ENCODE data around the gene SEMA5B. TPM values are rescaled to one million over a fixed set of nuclear protein-coding genes. Genes with fewer than 3 reads are reported as not detected.

The SEMA5B gene
- total RNA-seq, 1 donor from 2014 or later = 61.1 TPM

- DNase-seq = no peak
- H3K27me3 Mint-ChIP-seq (ENCODE audit: unreplicated experiment) = no peaks in the 10 kb centered on the region
- TF ChIP-seq CTCF (IDR thresholded peaks at IDR 0.05; ENCODE audit: partially characterized antibody, unreplicated experiment) = no peak
- H3K36me3 Mint-ChIP-seq (ENCODE audit: unreplicated experiment) = no peaks in the 10 kb centered on the region
- peaks cover 2% of the 10 kb centered on the region for H3K9me3 Mint-ChIP-seq (ENCODE audit: unreplicated experiment)
- peaks cover 28% of the 10 kb centered on the region for H3K4me1 Mint-ChIP-seq (ENCODE audit: low read depth, unreplicated experiment)
- no peak overlapping the region for H3K27ac Mint-ChIP-seq (ENCODE audit: unreplicated experiment)
- H3K4me3 Mint-ChIP-seq (ENCODE audit: unreplicated experiment) = no peak overlapping the region
These were observed 30.9 kb upstream of the SEMA5B start for GRCh38 chr3:123058505-123058904.

GRCh38 chr3:123055352-123055751, 27.8 kb upstream of the SEMA5B start:
- no peak for DNase-seq
- no peaks in the 10 kb centered on the region for H3K36me3 Mint-ChIP-seq (ENCODE audit: unreplicated experiment)
- no peak for TF ChIP-seq CTCF (IDR thresholded peaks at IDR 0.05; ENCODE audit: partially characterized antibody, unreplicated experiment)

GRCh38 chr3:123054931-123055330, 27.4 kb upstream of the SEMA5B start:
- peaks cover 3% of the 10 kb centered on the region for H3K9me3 Mint-ChIP-seq (ENCODE audit: unreplicated experiment)
- H3K36me3 Mint-ChIP-seq (ENCODE audit: unreplicated experiment) = no peaks in the 10 kb centered on the region
- no peaks in the 10 kb centered on the region for H3K27me3 Mint-ChIP-seq (ENCODE audit: unreplicated experiment)
- DNase-seq = no peak
- peaks cover 33% of the 10 kb centered on the region for H3K4me1 Mint-ChIP-seq (ENCODE audit: low read depth, unreplicated experiment)
- peak overlapping the region; percentile 40 for H3K4me3 Mint-ChIP-seq (ENCODE audit: unreplicated experiment)
- H3K27ac Mint-ChIP-seq (ENCODE audit: unreplicated experiment) = peak overlapping the region; percentile 14
- no peak for TF ChIP-seq CTCF (IDR thresholded peaks at IDR 0.05; ENCODE audit: partially characterized antibody, unreplicated experiment)

More at GRCh38 chr3:123055352-123055751, 27.8 kb upstream of the SEMA5B start:
- H3K9me3 Mint-ChIP-seq (ENCODE audit: unreplicated experiment) = peaks cover 3% of the 10 kb centered on the region
- H3K27me3 Mint-ChIP-seq (ENCODE audit: unreplicated experiment) = no peaks in the 10 kb centered on the region
- peaks cover 30% of the 10 kb centered on the region for H3K4me1 Mint-ChIP-seq (ENCODE audit: low read depth, unreplicated experiment)
- peak overlapping the region; percentile 14 for H3K27ac Mint-ChIP-seq (ENCODE audit: unreplicated experiment)
- peak overlapping the region; percentile 40 for H3K4me3 Mint-ChIP-seq (ENCODE audit: unreplicated experiment)

- Mint-ChIP-seq H3K36me3 (ENCODE audit: unreplicated experiment) (no peaks in the 10 kb centered on the region), H3K9me3 (ENCODE audit: unreplicated experiment) (peaks cover 3% of the 10 kb centered on the region), H3K27me3 (ENCODE audit: unreplicated experiment) (no peaks in the 10 kb centered on the region), H3K4me3 (ENCODE audit: unreplicated experiment) (peak overlapping the region; percentile 40), H3K4me1 (ENCODE audit: low read depth, unreplicated experiment) (peaks cover 33% of the 10 kb centered on the region), H3K27ac (ENCODE audit: unreplicated experiment) (no peak overlapping the region)
- no peak for TF ChIP-seq CTCF (IDR thresholded peaks at IDR 0.05; ENCODE audit: partially characterized antibody, unreplicated experiment)
- DNase-seq = no peak
These were observed 26.7 kb upstream of the SEMA5B start for GRCh38 chr3:123054109-123054778.

GRCh38 chr3:123053107-123053506, 25.5 kb upstream of the SEMA5B start:
- Mint-ChIP-seq H3K27ac (ENCODE audit: unreplicated experiment) (no peak overlapping the region), H3K36me3 (ENCODE audit: unreplicated experiment) (peaks cover 5% of the 10 kb centered on the region), H3K27me3 (ENCODE audit: unreplicated experiment) (no peaks in the 10 kb centered on the region), H3K4me1 (ENCODE audit: low read depth, unreplicated experiment) (peaks cover 33% of the 10 kb centered on the region), H3K4me3 (ENCODE audit: unreplicated experiment) (no peak overlapping the region), H3K9me3 (ENCODE audit: unreplicated experiment) (peaks cover 3% of the 10 kb centered on the region)
- no peak for DNase-seq
- no peak for TF ChIP-seq CTCF (IDR thresholded peaks at IDR 0.05; ENCODE audit: partially characterized antibody, unreplicated experiment)

Data from glutamatergic neuron (in vitro differentiated cells).